Measurements from ENCODE around the gene SLC12A7. TPM values are rescaled to one million over a fixed set of nuclear protein-coding genes. Genes with fewer than 3 reads are reported as not detected.

SLC12A7 gene
- total RNA-seq, 1 donor from 2014 or later, result 30.5 TPM

GRCh38 chr5:1131726-1132125 lies 19.9 kb upstream of the SLC12A7 start:
- TF ChIP-seq CTCF (IDR thresholded peaks at IDR 0.05; ENCODE audit: insufficient read depth, low read depth, low read length) (no peak), EZH2 (IDR thresholded peaks at IDR 0.05; ENCODE audit: insufficient read depth, low read length) (no peak)
- H3K4me3 ChIP-seq (ENCODE audit: insufficient read depth, low read depth, low read length), result no peak overlapping the region
- H3K4me3 Mint-ChIP-seq (ENCODE audit: unreplicated experiment), result no peak overlapping the region
- H3K9me3 Mint-ChIP-seq (ENCODE audit: unreplicated experiment), result no peaks in the 10 kb centered on the region
- H4K20me1 ChIP-seq (ENCODE audit: insufficient read depth, low read length), result no peaks in the 10 kb centered on the region
- peaks cover 7% of the 10 kb centered on the region for H3K4me1 Mint-ChIP-seq (ENCODE audit: low read depth, unreplicated experiment)
- DNase-seq (ENCODE audit: low read depth), result no peak
- no peak overlapping the region for H3K9ac ChIP-seq (ENCODE audit: low read length)
- H3K27me3 ChIP-seq (ENCODE audit: insufficient read depth, low read length), result peaks cover 9% of the 10 kb centered on the region
- H2AFZ ChIP-seq (ENCODE audit: low read depth, low read length), result no peak overlapping the region
- H3K4me1 ChIP-seq (ENCODE audit: insufficient read depth, low read length), result no peaks in the 10 kb centered on the region
- no peaks in the 10 kb centered on the region for H3K36me3 Mint-ChIP-seq (ENCODE audit: low read depth, unreplicated experiment)
- peaks cover 46% of the 10 kb centered on the region for H3K27me3 Mint-ChIP-seq (ENCODE audit: low read depth, unreplicated experiment)
- no peak for FAIRE-seq
- H3K79me2 ChIP-seq (ENCODE audit: insufficient read depth, low read length), result no peaks in the 10 kb centered on the region
- H3K27ac Mint-ChIP-seq (ENCODE audit: unreplicated experiment), result no peak overlapping the region
- H3K4me2 ChIP-seq (ENCODE audit: low read length), result no peak overlapping the region
- no peaks in the 10 kb centered on the region for H3K36me3 ChIP-seq (ENCODE audit: insufficient read depth, low read length)
- H3K9me3 ChIP-seq (ENCODE audit: insufficient read depth, low read depth, low read length), result peaks cover under 1% of the 10 kb centered on the region
- no peak overlapping the region for H3K27ac ChIP-seq (ENCODE audit: low read depth, low read length)

GRCh38 chr5:1131191-1131621 lies 19.3 kb upstream of the SLC12A7 start:
- Histone ChIP-seq H3K27ac (ENCODE audit: low read depth, low read length) (no peak overlapping the region), H4K20me1 (ENCODE audit: insufficient read depth, low read length) (no peaks in the 10 kb centered on the region), H3K4me3 (ENCODE audit: insufficient read depth, low read depth, low read length) (no peak overlapping the region), H3K36me3 (ENCODE audit: insufficient read depth, low read length) (no peaks in the 10 kb centered on the region), H3K4me1 (ENCODE audit: insufficient read depth, low read length) (no peaks in the 10 kb centered on the region), H3K79me2 (ENCODE audit: insufficient read depth, low read length) (no peaks in the 10 kb centered on the region), H3K9me3 (ENCODE audit: insufficient read depth, low read depth, low read length) (no peaks in the 10 kb centered on the region), H3K27me3 (ENCODE audit: insufficient read depth, low read length) (peaks cover 10% of the 10 kb centered on the region), H3K4me2 (ENCODE audit: low read length) (no peak overlapping the region), H2AFZ (ENCODE audit: low read depth, low read length) (no peak overlapping the region), H3K9ac (ENCODE audit: low read length) (no peak overlapping the region)
- Mint-ChIP-seq H3K27me3 (ENCODE audit: low read depth, unreplicated experiment) (peaks cover 46% of the 10 kb centered on the region), H3K4me3 (ENCODE audit: unreplicated experiment) (no peak overlapping the region), H3K36me3 (ENCODE audit: low read depth, unreplicated experiment) (no peaks in the 10 kb centered on the region), H3K27ac (ENCODE audit: unreplicated experiment) (no peak overlapping the region), H3K9me3 (ENCODE audit: unreplicated experiment) (no peaks in the 10 kb centered on the region), H3K4me1 (ENCODE audit: low read depth, unreplicated experiment) (peaks cover 11% of the 10 kb centered on the region)
- no peak for FAIRE-seq
- TF ChIP-seq CTCF (IDR thresholded peaks at IDR 0.05; ENCODE audit: insufficient read depth, low read depth, low read length), result no peak
- TF ChIP-seq EZH2 (IDR thresholded peaks at IDR 0.05; ENCODE audit: insufficient read depth, low read length), result no peak
- no peak for DNase-seq (ENCODE audit: low read depth)

- no peak overlapping the region for H3K27ac Mint-ChIP-seq (ENCODE audit: unreplicated experiment)
- no peak for DNase-seq (ENCODE audit: low read depth)
- TF ChIP-seq CTCF (IDR thresholded peaks at IDR 0.05; ENCODE audit: insufficient read depth, low read depth, low read length) (no peak), EZH2 (IDR thresholded peaks at IDR 0.05; ENCODE audit: insufficient read depth, low read length) (no peak)
These were observed 18.5 kb upstream of the SLC12A7 start for GRCh38 chr5:1130218-1130946.

More at GRCh38 chr5:1130218-1130946, 18.5 kb upstream of the SLC12A7 start:
- H3K27me3 ChIP-seq (ENCODE audit: insufficient read depth, low read length), result peaks cover 10% of the 10 kb centered on the region
- no peaks in the 10 kb centered on the region for H3K4me1 ChIP-seq (ENCODE audit: insufficient read depth, low read length)
- no peak overlapping the region for H2AFZ ChIP-seq (ENCODE audit: low read depth, low read length)
- peaks cover 38% of the 10 kb centered on the region for H3K27me3 Mint-ChIP-seq (ENCODE audit: low read depth, unreplicated experiment)
- no peaks in the 10 kb centered on the region for H3K36me3 Mint-ChIP-seq (ENCODE audit: low read depth, unreplicated experiment)
- no peak overlapping the region for H3K27ac ChIP-seq (ENCODE audit: low read depth, low read length)
- no peak overlapping the region for H3K9ac ChIP-seq (ENCODE audit: low read length)
- no peaks in the 10 kb centered on the region for H3K79me2 ChIP-seq (ENCODE audit: insufficient read depth, low read length)
- H3K4me2 ChIP-seq (ENCODE audit: low read length), result no peak overlapping the region
- H3K9me3 ChIP-seq (ENCODE audit: insufficient read depth, low read depth, low read length), result no peaks in the 10 kb centered on the region
- H3K4me3 Mint-ChIP-seq (ENCODE audit: unreplicated experiment), result no peak overlapping the region
- no peak overlapping the region for H3K4me3 ChIP-seq (ENCODE audit: insufficient read depth, low read depth, low read length)
- FAIRE-seq, result no peak
- H4K20me1 ChIP-seq (ENCODE audit: insufficient read depth, low read length), result no peaks in the 10 kb centered on the region
- no peaks in the 10 kb centered on the region for H3K36me3 ChIP-seq (ENCODE audit: insufficient read depth, low read length)
- peaks cover 11% of the 10 kb centered on the region for H3K4me1 Mint-ChIP-seq (ENCODE audit: low read depth, unreplicated experiment)
- no peaks in the 10 kb centered on the region for H3K9me3 Mint-ChIP-seq (ENCODE audit: unreplicated experiment)

All from astrocyte (in vitro differentiated cells and primary cell).